Measurements from ENCODE around the gene PLCH2.

The PLCH2 gene

DNA sequence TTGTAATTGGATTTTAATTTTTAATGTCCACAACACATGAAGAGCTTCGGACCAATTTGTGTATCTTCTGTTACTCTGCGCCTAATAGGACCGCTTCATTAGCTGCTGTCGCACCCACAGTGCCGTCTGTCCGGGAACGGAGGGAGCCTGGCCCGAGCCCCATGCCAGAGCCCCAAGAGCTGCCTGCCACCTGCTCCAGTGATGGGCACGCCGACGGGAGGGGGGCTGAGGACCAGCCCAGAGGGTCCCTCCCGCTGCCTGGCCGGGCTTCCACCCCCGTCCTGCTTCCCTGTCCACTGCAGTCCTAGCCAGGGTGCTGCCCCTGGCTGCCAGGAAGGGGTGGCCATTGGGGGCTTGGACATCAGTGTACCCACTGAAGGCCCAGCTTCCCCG lies 30.3 kb upstream of the PLCH2 start:
- Histone ChIP-seq H4K20me1 (ENCODE audit: insufficient read depth, low read length) (no peaks in the 10 kb centered on the region), H3K27me3 (ENCODE audit: insufficient read depth, low read length) (no peaks in the 10 kb centered on the region)

DNA sequence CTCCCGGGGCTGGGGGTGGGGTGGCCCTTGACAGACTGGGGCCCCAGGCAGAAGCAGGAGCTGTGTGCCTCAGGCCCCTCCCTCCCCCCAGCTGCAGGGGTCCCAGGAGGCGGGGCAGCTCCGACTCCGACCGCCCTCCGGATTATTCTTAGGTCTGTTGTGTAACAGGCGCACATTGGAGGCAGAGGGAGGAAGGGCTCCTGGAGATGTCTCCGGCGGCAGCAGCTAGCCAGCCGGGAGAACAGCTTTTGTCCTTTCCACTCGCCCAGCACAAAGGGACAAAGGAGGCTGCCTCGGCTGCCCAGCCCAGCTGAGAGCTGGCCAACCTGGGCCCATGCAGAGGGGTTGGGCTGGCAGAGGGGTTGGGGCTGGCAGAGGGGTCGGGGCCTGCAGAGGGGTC lies 29.7 kb upstream of the PLCH2 start:
- H3K4me1 ChIP-seq (ENCODE audit: insufficient read depth, low read length, severe bottlenecking) = no peaks in the 10 kb centered on the region
- no peak overlapping the region for H3K9ac ChIP-seq (ENCODE audit: low read length)
- no peaks in the 10 kb centered on the region for H3K79me2 ChIP-seq (ENCODE audit: insufficient read depth, low read length)
- H3K4me3 ChIP-seq (ENCODE audit: low read depth, low read length, poor library complexity, severe bottlenecking) = no peak overlapping the region
- H3K27me3 ChIP-seq (ENCODE audit: insufficient read depth, low read length) = no peaks in the 10 kb centered on the region
- TF ChIP-seq CTCF (IDR thresholded peaks at IDR 0.05; ENCODE audit: low read length) (no peak), EZH2 (IDR thresholded peaks at IDR 0.05; ENCODE audit: borderline replicate concordance, low read length) (no peak)
- no peaks in the 10 kb centered on the region for H3K36me3 ChIP-seq (ENCODE audit: insufficient read depth, low read length)
- no peaks in the 10 kb centered on the region for H3K9me2 ChIP-seq (ENCODE audit: low read depth, low read length)
- no peaks in the 10 kb centered on the region for H4K20me1 ChIP-seq (ENCODE audit: insufficient read depth, low read length)
- H2AFZ ChIP-seq (ENCODE audit: low read length) = no peak overlapping the region
- no peaks in the 10 kb centered on the region for H3F3A ChIP-seq (ENCODE audit: insufficient read depth, low read length)
- H3K27ac ChIP-seq (ENCODE audit: low read depth, low read length, poor library complexity, severe bottlenecking) = no peak overlapping the region
- H3K9me3 ChIP-seq (ENCODE audit: low read length) = no peaks in the 10 kb centered on the region
- H3K4me2 ChIP-seq (ENCODE audit: low read length) = no peak overlapping the region

More for the DNA sequence above, 30.3 kb upstream of the PLCH2 start:
- TF ChIP-seq CTCF (IDR thresholded peaks at IDR 0.05; ENCODE audit: low read length) = no peak
- TF ChIP-seq EZH2 (IDR thresholded peaks at IDR 0.05; ENCODE audit: borderline replicate concordance, low read length) = no peak
- H3K4me1 ChIP-seq (ENCODE audit: insufficient read depth, low read length, severe bottlenecking) = no peaks in the 10 kb centered on the region
- H3K79me2 ChIP-seq (ENCODE audit: insufficient read depth, low read length) = no peaks in the 10 kb centered on the region
- H3K9me3 ChIP-seq (ENCODE audit: low read length) = no peaks in the 10 kb centered on the region
- no peak overlapping the region for H3K27ac ChIP-seq (ENCODE audit: low read depth, low read length, poor library complexity, severe bottlenecking)
- no peaks in the 10 kb centered on the region for H3F3A ChIP-seq (ENCODE audit: insufficient read depth, low read length)
- H3K9ac ChIP-seq (ENCODE audit: low read length) = no peak overlapping the region
- no peak overlapping the region for H3K4me2 ChIP-seq (ENCODE audit: low read length)
- H3K9me2 ChIP-seq (ENCODE audit: low read depth, low read length) = no peaks in the 10 kb centered on the region
- no peak overlapping the region for H3K4me3 ChIP-seq (ENCODE audit: low read depth, low read length, poor library complexity, severe bottlenecking)
- H3K36me3 ChIP-seq (ENCODE audit: insufficient read depth, low read length) = no peaks in the 10 kb centered on the region
- H2AFZ ChIP-seq (ENCODE audit: low read length) = no peak overlapping the region

GRCh38 chr1:2446861-2447260 lies 29.2 kb upstream of the PLCH2 start:
- Histone ChIP-seq H3K9me3 (ENCODE audit: low read length) (no peaks in the 10 kb centered on the region), H3K4me1 (ENCODE audit: insufficient read depth, low read length, severe bottlenecking) (no peaks in the 10 kb centered on the region), H3F3A (ENCODE audit: insufficient read depth, low read length) (no peaks in the 10 kb centered on the region), H3K9ac (ENCODE audit: low read length) (no peak overlapping the region), H2AFZ (ENCODE audit: low read length) (no peak overlapping the region), H3K9me2 (ENCODE audit: low read depth, low read length) (no peaks in the 10 kb centered on the region), H4K20me1 (ENCODE audit: insufficient read depth, low read length) (no peaks in the 10 kb centered on the region), H3K27me3 (ENCODE audit: insufficient read depth, low read length) (no peaks in the 10 kb centered on the region), H3K27ac (ENCODE audit: low read depth, low read length, poor library complexity, severe bottlenecking) (no peak overlapping the region), H3K36me3 (ENCODE audit: insufficient read depth, low read length) (no peaks in the 10 kb centered on the region), H3K4me2 (ENCODE audit: low read length) (no peak overlapping the region), H3K4me3 (ENCODE audit: low read depth, low read length, poor library complexity, severe bottlenecking) (no peak overlapping the region), H3K79me2 (ENCODE audit: insufficient read depth, low read length) (no peaks in the 10 kb centered on the region)
- TF ChIP-seq CTCF (IDR thresholded peaks at IDR 0.05; ENCODE audit: low read length) = no peak
- no peak for TF ChIP-seq EZH2 (IDR thresholded peaks at IDR 0.05; ENCODE audit: borderline replicate concordance, low read length)
